Small intestine (tissue), 7 donors: ENCODE results near the gene ZNF614. TPM values are rescaled to one million over a fixed set of nuclear protein-coding genes. Genes with fewer than 3 reads are reported as not detected.
A peak's percentile ranks its signal among the peaks of the same experiment; 100 is the strongest.

Experiments used
- DNase-seq, 2 donors: peaks; one replicate each; pipeline versions ENCODE4 v3.0.0 to v3.0.0-alpha.2; 2013
- FAIRE-seq: peaks from 2 replicates; lab custom pipeline; 2012; peaks lifted over from hg19 to GRCh38; lab: Jason Lieb, UNC
- H3K27ac ChIP-seq, 3 donors: one replicate each; pipeline ENCODE4 v1.5.1; 2013; ENCODE audit warnings: low read length in 2 of 3, mild to moderate bottlenecking in 2 of 3, control low read depth in 1 of 3, inconsistent platforms in 1 of 3, low read depth in 1 of 3, moderate library complexity in 1 of 3
- H3K27me3 ChIP-seq, 3 donors: one replicate each; pipeline ENCODE4 v1.6.1; 2013; ENCODE audit warnings: low read length in 3 of 3, inconsistent platforms in 1 of 3; ENCODE audit not compliant: control insufficient read depth in 3 of 3, insufficient read depth in 3 of 3
- H3K36me3 ChIP-seq, 3 donors: one replicate each; pipeline ENCODE4 v1.6.1; 2013; ENCODE audit warnings: low read length in 3 of 3, inconsistent platforms in 1 of 3, low read depth in 1 of 3, mild to moderate bottlenecking in 1 of 3, moderate library complexity in 1 of 3; ENCODE audit not compliant: control insufficient read depth in 3 of 3, insufficient read depth in 2 of 3
- H3K4me1 ChIP-seq, 3 donors: one replicate each; pipeline ENCODE4 v1.6.1; 2013; ENCODE audit warnings: low read length in 2 of 3, inconsistent platforms in 1 of 3, low read depth in 1 of 3, mild to moderate bottlenecking in 1 of 3, moderate library complexity in 1 of 3; ENCODE audit not compliant: control insufficient read depth in 3 of 3, insufficient read depth in 2 of 3
- H3K4me3 ChIP-seq, 3 donors: one replicate each; pipeline ENCODE4 v1.5.1; 2013; ENCODE audit warnings: low read length in 3 of 3, control low read depth in 1 of 3, inconsistent platforms in 1 of 3, low read depth in 1 of 3, mild to moderate bottlenecking in 1 of 3, moderate library complexity in 1 of 3
- H3K9me3 ChIP-seq, 2 donors: one replicate each; pipeline ENCODE4 v1.6.1; 2013; ENCODE audit warnings: low read depth in 1 of 2, low read length in 1 of 2; ENCODE audit not compliant: control insufficient read depth in 2 of 2, insufficient read depth in 1 of 2
- WGBS, 3 donors: extraction: QIAGEN DNeasy Blood & Tissue Kit; methylation state at CpG; one replicate each; pipeline ENCODE4 v1.1.7; 2013; 5-methylcytosine and 5-hydroxymethylcytosine counted together
- polyA plus RNA-seq, 4 donors: library from polyadenylated mRNA; stranded (reverse) in 3 of 4; unstranded in 1 of 4; fragments of 200-250 nt in 3 of 4; fragments of 120-200 nt in 1 of 4; gene quantifications; one replicate each; pipeline versions ENCODE4 v1.2.1 to v1.2.3, GENCODE V29; 2013
- donor health status: healthy with polysubstance abuse.
- donor health status: control.
- donor health status: control.
- donor health status: Bipolar disorder and iron deficiency.
- donor health status: healthy.

Gene ZNF614
- polyA plus RNA-seq, 4 donors, result 2.4 to 8.2 (median 2.7) TPM

DNA sequence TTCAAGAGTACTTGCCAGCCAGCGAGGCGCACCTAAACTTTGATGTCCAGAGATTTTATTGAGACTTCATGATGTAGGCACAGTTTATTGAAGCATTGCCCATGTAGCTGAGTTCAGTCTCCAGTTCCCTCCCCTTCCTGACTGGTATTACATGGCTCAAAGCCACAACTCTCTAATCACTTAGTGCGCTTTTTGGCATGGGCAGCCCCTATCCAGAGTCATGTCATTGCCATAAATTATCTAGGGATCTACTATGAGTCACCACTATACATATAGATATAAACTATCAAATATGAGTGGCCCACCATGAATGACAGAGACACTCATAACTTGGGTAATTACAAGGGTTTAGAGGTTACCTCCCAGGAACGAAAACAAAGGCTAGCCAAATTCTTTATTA, 7.7 kb downstream of the ZNF614 start:
- Histone ChIP-seq H3K4me3 (no peak overlapping the region), H3K27ac (no peak overlapping the region), H3K27me3 (no peaks in the 10 kb centered on the region), H3K36me3 (peaks cover 45 to 79% (median 47%) of the 10 kb centered on the region in 3 donors), H3K4me1 (no peaks in the 10 kb centered on the region), H3K9me3 (peaks cover 14 to 73% of the 10 kb centered on the region in 2 donors)
- DNase-seq, result no peak
- FAIRE-seq, result no peak
- 96 to 98% (median 97%) methylated on average over 4 of the region's 4 CpGs for WGBS, 3 donors

DNA sequence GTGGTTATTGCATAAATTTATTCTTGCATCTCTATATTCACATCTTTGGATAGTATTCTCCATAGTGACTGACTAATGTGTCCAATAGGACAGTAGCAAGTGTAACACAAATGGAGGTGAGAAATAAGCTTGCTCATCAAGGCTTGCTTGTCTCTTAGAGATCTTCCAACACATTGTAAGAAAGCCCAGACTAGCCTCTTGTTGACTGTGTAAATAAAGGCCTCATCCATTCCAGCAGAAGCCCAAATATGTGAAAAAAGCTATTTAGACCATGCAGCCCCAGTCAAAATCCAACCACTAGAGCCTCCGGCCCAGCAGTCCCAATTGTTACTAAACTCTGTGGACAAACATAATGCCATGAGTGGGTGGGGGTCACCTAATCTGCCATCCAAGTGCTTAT, 17.5 kb downstream of the ZNF614 start:
- DNase-seq, result no peak
- Histone ChIP-seq H3K27me3 (no peaks in the 10 kb centered on the region), H3K4me3 (no peak overlapping the region), H3K4me1 (peaks cover 0 to 3% (median 3%) of the 10 kb centered on the region in 3 donors), H3K9me3 (peaks cover 4 to 44% of the 10 kb centered on the region in 2 donors), H3K27ac (no peak overlapping the region), H3K36me3 (peaks cover 2 to 11% (median 5%) of the 10 kb centered on the region in 3 donors)
- 88 to 100% (median 90%) methylated on average over 1 of the region's 1 CpG for WGBS, 3 donors
- FAIRE-seq, result no peak

GRCh38 chr19:52007806-52008557, 20.2 kb downstream of the ZNF614 start, which contains the start of gene ZNF615:
Gene ZNF615, minus strand, starts transcription at chr19:52008211. Its CDS starts 4,500 bp downstream, at chr19:52003711.
- Histone ChIP-seq H3K4me1 (peaks cover 0 to 3% (median 3%) of the 10 kb centered on the region in 3 donors), H3K36me3 (peaks cover 9 to 16% (median 10%) of the 10 kb centered on the region in 3 donors), H3K9me3 (peaks cover 4 to 52% of the 10 kb centered on the region in 2 donors), H3K4me3 (peak within 1 kb of the TSS; percentile 78 to 89 (median 87)), H3K27me3 (no peaks in the 10 kb centered on the region), H3K27ac (peak within 1 kb of the TSS; percentile 64 to 95 (median 73))
- WGBS, 3 donors, result 1% methylated on average over 44 of the region's 44 CpGs
- FAIRE-seq (no peak), DNase-seq (peak; percentile 90 to 97)

GRCh38 chr19:52007451-52007805, 20.8 kb downstream of the ZNF614 start:
- H3K27ac ChIP-seq, result peak overlapping the region; percentile 64 to 95 (median 73)
- DNase-seq (no peak), FAIRE-seq (no peak)
- H3K9me3 ChIP-seq, result peaks cover 4 to 47% of the 10 kb centered on the region in 2 donors
- peak overlapping the region; percentile 78 to 89 (median 87) for H3K4me3 ChIP-seq
- H3K4me1 ChIP-seq, result peaks cover 0 to 3% (median 3%) of the 10 kb centered on the region in 3 donors
- 7 to 17% (median 9%) methylated on average over 9 of the region's 9 CpGs for WGBS, 3 donors
- no peaks in the 10 kb centered on the region for H3K27me3 ChIP-seq
- H3K36me3 ChIP-seq, result peaks cover 6 to 11% (median 7%) of the 10 kb centered on the region in 3 donors

DNA sequence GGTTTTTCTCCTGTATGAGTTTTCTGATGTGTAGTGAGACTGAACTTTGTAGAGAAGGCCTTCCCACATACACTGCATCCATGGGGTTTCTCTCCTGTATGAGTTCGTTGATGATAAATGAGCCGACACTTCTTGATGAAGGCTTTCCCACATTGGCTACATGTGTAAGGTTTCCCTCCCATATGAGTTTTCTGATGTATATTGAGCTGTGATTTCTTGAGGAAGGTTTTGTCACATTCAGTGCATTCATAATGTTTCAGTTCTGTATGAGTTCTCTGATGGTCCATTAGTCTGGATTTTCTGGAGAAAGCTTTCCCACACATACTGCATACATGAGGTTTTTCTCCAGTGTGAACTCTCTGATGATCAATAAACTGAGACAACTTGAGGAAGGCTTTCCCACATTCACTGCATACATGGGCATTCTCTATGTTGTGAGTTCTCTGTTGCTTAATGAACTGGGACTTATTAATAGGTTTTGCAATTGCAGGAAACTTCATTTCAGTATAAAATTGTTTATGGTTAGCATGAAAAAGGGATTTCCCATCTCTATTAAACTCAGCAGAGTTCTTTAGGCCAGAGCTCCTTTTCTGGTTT, 34.0 kb downstream of the ZNF614 start:
- H3K4me3 ChIP-seq, result no peak overlapping the region
- WGBS, 3 donors, result 97 to 100% (median 98%) methylated on average over 2 of the region's 2 CpGs
- no peaks in the 10 kb centered on the region for H3K27me3 ChIP-seq
- FAIRE-seq, result no peak
- H3K36me3 ChIP-seq, result peaks cover 7 to 28% (median 12%) of the 10 kb centered on the region in 3 donors
- peaks cover 6 to 61% of the 10 kb centered on the region in 2 donors for H3K9me3 ChIP-seq
- no peak for DNase-seq
- no peaks in the 10 kb centered on the region for H3K4me1 ChIP-seq
- no peak overlapping the region for H3K27ac ChIP-seq

DNA sequence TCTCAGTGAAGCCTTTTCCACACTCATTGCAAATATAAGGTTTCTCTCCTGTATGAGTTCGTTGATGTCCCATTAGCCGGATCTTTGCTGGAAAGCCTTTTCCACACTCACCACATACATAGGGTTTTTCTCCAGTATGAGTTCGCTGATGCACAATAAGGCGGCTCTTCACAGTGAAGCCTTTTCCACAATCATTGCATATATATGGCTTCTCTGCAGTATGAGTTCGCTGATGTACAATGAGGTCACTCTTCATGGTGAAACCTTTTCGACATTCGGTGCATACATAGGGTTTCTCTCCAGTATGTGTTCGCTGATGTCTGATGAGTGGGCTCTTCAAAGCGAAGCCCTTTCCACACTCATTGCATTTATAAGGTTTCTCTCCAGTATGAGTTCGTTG, 34.8 kb downstream of the ZNF614 start:
- H3K4me1 ChIP-seq, result no peaks in the 10 kb centered on the region
- H3K27ac ChIP-seq, result no peak overlapping the region
- DNase-seq (no peak), FAIRE-seq (no peak)
- peaks cover 4 to 23% (median 12%) of the 10 kb centered on the region in 3 donors for H3K36me3 ChIP-seq
- H3K9me3 ChIP-seq, result peaks cover 6 to 65% of the 10 kb centered on the region in 2 donors
- no peak overlapping the region for H3K4me3 ChIP-seq
- 97 to 98% (median 98%) methylated on average over 10 of the region's 10 CpGs for WGBS, 3 donors
- H3K27me3 ChIP-seq, result no peaks in the 10 kb centered on the region

DNA sequence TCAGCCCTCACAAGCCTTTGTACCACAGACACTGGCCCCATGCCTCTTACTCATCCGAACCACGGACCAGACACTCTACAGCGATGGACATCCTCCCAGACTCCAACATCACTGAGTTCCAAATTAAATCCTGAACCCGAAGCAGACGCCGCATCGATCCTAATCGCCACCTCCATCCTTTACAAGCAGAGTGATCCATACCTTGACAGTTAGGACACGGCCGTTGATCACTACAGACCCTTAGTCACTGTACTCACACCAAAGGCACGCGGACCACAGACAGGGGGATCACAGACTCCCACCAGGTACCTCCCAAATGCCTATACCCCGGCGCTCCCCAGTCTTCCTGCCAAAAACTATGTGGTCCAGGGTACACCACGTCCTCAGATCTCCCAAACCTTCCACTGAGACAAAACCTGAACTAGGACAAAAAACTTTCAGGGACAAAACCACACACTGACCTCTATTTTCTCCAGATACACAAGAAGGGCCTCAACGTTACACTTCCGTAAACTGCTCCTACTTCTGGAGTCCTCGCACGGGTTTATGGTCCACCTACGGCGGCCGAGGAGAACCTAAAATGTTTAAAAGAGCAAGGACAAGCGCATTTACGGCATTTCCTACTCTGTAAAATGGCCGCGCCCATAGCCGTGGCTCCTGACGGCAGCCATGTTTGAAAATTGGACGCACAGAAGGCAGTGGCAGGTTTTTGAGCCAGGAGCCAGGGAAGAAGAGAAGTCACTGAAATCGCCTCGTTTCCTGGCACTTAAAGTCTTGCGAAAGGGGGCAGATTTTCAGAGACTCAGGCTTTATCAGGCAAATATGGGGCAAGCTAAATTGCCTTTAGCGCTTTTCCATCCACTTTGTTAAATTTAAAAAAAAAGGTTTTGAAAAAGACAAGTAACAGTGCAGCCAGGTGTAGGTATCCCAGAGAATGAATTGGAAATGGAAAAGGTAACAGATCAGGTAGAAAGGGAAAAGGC, 41.6 kb downstream of the ZNF614 start, which contains the start of gene ZNF350:
TSS of gene ZNF350 (minus strand) at position 532 of the 983 bp plus-strand sequence. CDS start 12,480 bp downstream, outside the sequence.
- Histone ChIP-seq H3K4me3 (peak within 1 kb of the TSS; percentile 74 to 92 (median 89)), H3K9me3 (peaks cover 1 to 54% of the 10 kb centered on the region in 2 donors), H3K27me3 (no peaks in the 10 kb centered on the region), H3K4me1 (no peaks in the 10 kb centered on the region), H3K27ac (peak within 1 kb of the TSS; percentile 41 to 83 (median 63)), H3K36me3 (peaks cover 0 to 9% (median 8%) of the 10 kb centered on the region in 3 donors)
- DNase-seq, result peak; percentile 97
- no peak for FAIRE-seq
- 2 to 4% (median 3%) methylated on average over 33 of the region's 33 CpGs for WGBS, 3 donors
